GM18951 (cell line): ENCODE data around the gene EGFR.

Experiments
- POLR2A ChIP-seq: IDR thresholded peaks from 4 replicates; pipeline ENCODE4 v1.6.1; 2011; ENCODE audit warnings: mild to moderate bottlenecking; ENCODE audit not compliant: insufficient read length, insufficient read depth; ENCODE audit errors: extremely low read depth
- in situ Hi-C: fragments of 300-500 bp; cut with MboI; formaldehyde crosslinking; loops from one replicate; pipeline ENCODE4 v1.12.0; 2022; ENCODE audit warnings: low sequenced_read_pairs, mixed read lengths, inconsistent platforms; ENCODE audit not compliant: unreplicated experiment

Gene EGFR

GRCh38 chr7:55036950-55037736, 18.3 kb downstream of the EGFR start:
- in situ Hi-C loops, result no loop called here
- TF ChIP-seq POLR2A, result no peak

- in situ Hi-C loops, result no loop called here
These were observed 25.0 kb downstream of the EGFR start for GRCh38 chr7:55043691-55044370.

DNA sequence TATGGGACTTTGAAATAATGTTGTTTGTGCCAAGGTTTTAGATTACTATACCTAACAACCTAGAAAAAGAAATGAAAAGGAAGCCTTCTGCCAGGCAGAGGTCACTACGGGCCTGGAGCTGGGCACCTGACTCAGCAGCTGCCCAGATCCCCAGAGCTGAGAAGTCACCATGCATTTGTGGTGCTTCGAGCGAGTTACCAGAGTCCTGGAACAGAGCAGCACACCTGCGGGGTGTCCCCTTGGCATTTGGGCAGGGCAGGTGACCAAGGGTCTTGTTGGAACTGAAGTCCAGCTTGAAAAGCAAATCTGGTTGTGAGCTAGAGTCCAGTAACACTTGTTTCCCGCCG, 25.5 kb downstream of the EGFR start:
- in situ Hi-C loops, result no loop called here
- TF ChIP-seq POLR2A, result no peak

More at GRCh38 chr7:55043691-55044370, 25.0 kb downstream of the EGFR start:
- TF ChIP-seq POLR2A, result no peak

DNA sequence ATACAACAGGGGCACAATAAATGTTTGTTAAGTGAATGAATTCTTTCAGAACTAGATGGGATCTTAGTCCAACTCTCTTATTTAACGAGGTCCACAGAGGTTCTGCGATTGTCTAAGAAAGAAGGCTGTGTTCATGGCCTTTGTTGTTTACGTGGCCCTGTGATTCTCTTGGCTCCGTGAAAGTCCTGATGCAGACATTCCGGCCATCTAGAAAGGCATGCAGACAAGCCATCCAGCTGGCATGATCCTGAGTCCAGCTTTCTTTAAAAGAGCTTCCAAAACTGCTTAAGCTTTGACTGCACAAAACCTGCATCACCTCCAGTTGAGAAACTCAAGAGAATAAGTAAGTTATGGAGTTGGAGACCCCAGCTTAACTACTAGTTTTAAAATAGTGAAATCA, 26.0 kb downstream of the EGFR start:
- TF ChIP-seq POLR2A, result no peak
- in situ Hi-C loops, result no loop called here

DNA sequence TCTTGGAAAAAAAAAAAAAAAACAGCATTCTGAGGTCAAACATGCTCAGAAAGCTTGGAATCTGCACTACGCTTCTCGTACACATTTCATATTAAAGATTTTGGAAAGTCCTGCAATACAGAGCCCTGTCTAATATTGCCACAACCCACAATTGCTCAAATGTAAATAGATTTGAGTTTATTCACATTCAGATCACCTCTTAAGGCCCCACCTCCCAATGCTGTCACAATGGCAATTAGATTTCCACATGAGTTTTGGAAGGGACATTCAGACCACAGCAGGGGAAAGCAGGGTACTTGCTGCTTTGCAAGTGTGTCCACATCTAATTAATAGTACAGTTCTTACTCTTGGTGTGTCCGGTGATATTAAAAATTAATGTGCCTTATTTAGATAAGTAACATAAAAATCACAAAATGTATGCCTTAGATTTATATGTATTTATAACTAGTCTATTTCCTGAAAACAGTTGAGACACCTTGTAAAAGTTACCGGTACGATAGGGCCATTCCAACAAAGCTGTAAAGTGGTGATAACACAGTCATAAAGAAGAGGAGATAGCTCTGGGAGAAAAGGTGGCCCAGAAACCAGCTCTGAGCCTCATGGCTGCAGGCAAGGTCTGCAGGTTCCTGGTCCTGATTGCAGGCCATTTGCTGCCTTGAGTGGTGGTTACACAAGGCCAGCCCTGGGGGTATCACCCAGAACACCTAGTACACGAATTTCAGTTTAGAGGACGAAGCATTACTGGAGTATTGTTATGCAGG, 27.9 kb downstream of the EGFR start:
- in situ Hi-C loops, result no loop called here
- TF ChIP-seq POLR2A, result no peak

GRCh38 chr7:55048221-55048859, 29.5 kb downstream of the EGFR start:
- in situ Hi-C loops, result no loop called here

GRCh38 chr7:55050281-55050680, 31.5 kb downstream of the EGFR start:
- in situ Hi-C loops, result no loop called here
- no peak for TF ChIP-seq POLR2A

More at GRCh38 chr7:55048221-55048859, 29.5 kb downstream of the EGFR start:
- TF ChIP-seq POLR2A, result no peak

- TF ChIP-seq POLR2A, result no peak
These were observed 33.3 kb downstream of the EGFR start for GRCh38 chr7:55052081-55052480.

GRCh38 chr7:55052741-55053427, 34.1 kb downstream of the EGFR start:
- in situ Hi-C loops, result no loop called here
- TF ChIP-seq POLR2A, result no peak

More at GRCh38 chr7:55052081-55052480, 33.3 kb downstream of the EGFR start:
- in situ Hi-C loops, result no loop called here

DNA sequence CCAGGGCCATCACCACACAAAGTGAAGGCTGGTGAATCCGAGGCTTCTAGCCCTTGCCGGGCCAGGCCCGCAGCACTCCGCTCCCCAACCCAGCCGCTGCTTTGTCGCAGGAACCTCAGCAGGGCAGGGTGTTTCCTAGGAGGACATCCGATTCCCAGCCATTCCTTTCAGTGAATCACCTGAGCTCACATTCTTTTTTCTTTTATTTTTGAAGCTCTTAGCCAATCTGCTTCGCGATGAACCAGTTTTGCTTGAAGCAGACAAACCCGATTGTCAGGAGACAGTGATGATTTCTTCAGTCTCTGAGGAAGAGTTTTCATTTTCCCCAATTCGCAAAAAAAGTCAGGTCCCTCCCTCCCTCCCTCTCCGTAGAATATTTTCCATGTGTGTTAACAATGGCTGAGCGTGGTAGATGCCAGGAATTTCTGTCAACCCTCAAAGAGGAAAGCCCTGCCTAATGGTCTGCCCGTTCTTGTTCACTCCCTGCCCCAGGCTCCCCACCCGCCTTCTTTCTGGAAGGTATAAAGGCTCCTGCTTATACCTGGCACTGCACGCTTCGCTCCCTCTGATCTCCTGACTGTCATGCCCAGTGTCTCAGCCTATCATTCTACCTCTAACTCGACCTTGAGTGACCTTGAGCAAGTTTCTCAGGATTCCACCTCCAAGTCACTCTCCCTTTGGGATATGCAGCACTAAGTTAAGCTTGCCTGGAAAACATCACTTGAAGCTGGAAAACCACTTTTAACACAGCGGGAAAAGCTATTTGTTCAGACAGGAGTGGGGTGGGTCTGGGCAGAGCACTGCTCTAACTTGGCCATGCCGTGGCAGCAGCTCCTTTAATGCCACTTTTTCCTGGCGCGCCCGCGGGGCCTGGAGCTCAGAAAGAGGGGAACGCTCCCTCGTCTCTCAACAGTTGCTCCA, 35.1 kb downstream of the EGFR start:
- TF ChIP-seq POLR2A, result no peak

GRCh38 chr7:55054758-55055157, 35.9 kb downstream of the EGFR start:
- no peak for TF ChIP-seq POLR2A
- in situ Hi-C loops, result no loop called here

More for the DNA sequence above, 35.1 kb downstream of the EGFR start:
- in situ Hi-C loops, result no loop called here
